WTC11 (cell line): ENCODE data around the gene DTNBP1. TPM values are rescaled to one million over a fixed set of nuclear protein-coding genes. Genes with fewer than 3 reads are reported as not detected.

Experiments used
- ATAC-seq: fragments of 200-7000 bp; cut with Tn5 transposase; 2 replicates; pipeline ENCODE4 v1.10.0; 2021; ENCODE audit warnings: mild to moderate bottlenecking, moderate library complexity
- CTCF ChIA-PET: fragments of 300-600 bp; sonication (Branson Sonifier 250); formaldehyde crosslinking; loops from one replicate; lab custom pipeline; 2021; ENCODE audit warnings: antibody characterized with exemption; lab: Charles Lee
- POLR2A ChIA-PET: fragments of 350-600 bp; sonication (Branson Sonifier 250); formaldehyde crosslinking; loops from one replicate; lab custom pipeline; 2021; ENCODE audit warnings: antibody characterized with exemption; lab: Charles Lee
- DNase-seq: peaks from one replicate; pipeline ENCODE4 v3.0.0; 2021; ENCODE audit warnings: low spot score
- H3K27ac Mint-ChIP-seq: 2 replicates; pipeline ENCODE4 v1.8.0; 2021; ENCODE audit warnings: mixed read lengths
- H3K27me3 Mint-ChIP-seq: 2 replicates; pipeline ENCODE4 v1.8.0; 2021; ENCODE audit warnings: low read depth, mild to moderate bottlenecking, moderate library complexity, mixed read lengths
- H3K36me3 Mint-ChIP-seq: 2 replicates; pipeline ENCODE4 v1.8.0; 2021; ENCODE audit warnings: mixed read lengths
- H3K4me1 Mint-ChIP-seq: 2 replicates; pipeline ENCODE4 v1.8.0; 2022; ENCODE audit warnings: mixed read lengths
- H3K4me3 Mint-ChIP-seq: 2 replicates; pipeline ENCODE4 v1.8.0; 2021; ENCODE audit warnings: mild to moderate bottlenecking, moderate library complexity, mixed read lengths
- H3K9me3 Mint-ChIP-seq: 2 replicates; pipeline ENCODE4 v1.8.0; 2021; ENCODE audit warnings: mixed read lengths
- CREM ChIP-seq: sonication (generic); formaldehyde crosslinking; IDR thresholded peaks from 2 replicates; pipeline ENCODE4 v1.8.1; 2022; ENCODE audit warnings: mild to moderate bottlenecking, missing genetic modification reagents, moderate library complexity
- MYBL2 ChIP-seq: sonication (generic); formaldehyde crosslinking; IDR thresholded peaks from 2 replicates; pipeline ENCODE4 v1.8.1; 2023; ENCODE audit warnings: mild to moderate bottlenecking, moderate library complexity, missing genetic modification reagents
- NFYB ChIP-seq: sonication (generic); formaldehyde crosslinking; conservative IDR thresholded peaks from 2 replicates; pipeline ENCODE4 v1.8.0; 2022; ENCODE audit warnings: low read depth, missing genetic modification reagents
- OVOL2 ChIP-seq: fragments of 250-450 bp; sonication (Bioruptor Pico); IDR thresholded peaks from 2 replicates; pipeline ENCODE4 v1.9.0; 2021; ENCODE audit warnings: mild to moderate bottlenecking, borderline replicate concordance
- SMAD3 ChIP-seq: sonication (generic); formaldehyde crosslinking; IDR thresholded peaks from 2 replicates; pipeline ENCODE4 v1.8.0; 2022; ENCODE audit warnings: missing genetic modification reagents, mild to moderate bottlenecking, borderline replicate concordance
- SMAD4 ChIP-seq: sonication (generic); formaldehyde crosslinking; IDR thresholded peaks from 2 replicates; pipeline ENCODE4 v1.8.0; 2022; ENCODE audit warnings: mild to moderate bottlenecking, missing genetic modification reagents
- ZBTB21 ChIP-seq: sonication (generic); formaldehyde crosslinking; IDR thresholded peaks from 2 replicates; pipeline ENCODE4 v1.8.1; 2023; ENCODE audit warnings: mild to moderate bottlenecking, missing genetic modification reagents, borderline replicate concordance
- total RNA-seq: library from RNA; stranded (reverse); gene quantifications from 3 replicates; pipeline ENCODE4 v1.2.3, GENCODE V29; 2021
- TF ChIP-seq, protein P1 (sequence below): fragments of 250-450 bp; sonication (Bioruptor Pico); IDR thresholded peaks from 2 replicates; pipeline ENCODE4 v1.9.0; 2021; ENCODE audit warnings: moderate library complexity, mild to moderate bottlenecking, inconsistent platforms, borderline replicate concordance
- TF ChIP-seq, protein P2 (sequence below): fragments of 250-450 bp; sonication (Bioruptor Pico); IDR thresholded peaks from 2 replicates; pipeline ENCODE4 v1.8.0; 2021; ENCODE audit warnings: mild to moderate bottlenecking
- TF ChIP-seq, protein P3 (sequence below): sonication (generic); formaldehyde crosslinking; IDR thresholded peaks from 2 replicates; pipeline ENCODE4 v1.8.1; 2023; ENCODE audit warnings: mild to moderate bottlenecking, missing genetic modification reagents
- TF ChIP-seq, protein P4 (sequence below): sonication (generic); formaldehyde crosslinking; IDR thresholded peaks from 2 replicates; pipeline ENCODE4 v1.8.0; 2022; ENCODE audit warnings: mild to moderate bottlenecking, missing genetic modification reagents
- TF ChIP-seq, protein P5 (sequence below): sonication (generic); formaldehyde crosslinking; IDR thresholded peaks from 2 replicates; pipeline ENCODE4 v1.8.1; 2023; ENCODE audit warnings: mild to moderate bottlenecking, missing genetic modification reagents, borderline replicate concordance
- TF ChIP-seq, protein P6 (sequence below): fragments of 250-450 bp; sonication (Bioruptor Pico); IDR thresholded peaks from 2 replicates; pipeline ENCODE4 v1.9.0; 2021; ENCODE audit warnings: mild to moderate bottlenecking, borderline replicate concordance
- TF ChIP-seq, protein P7 (sequence below): fragments of 200-600 bp; IDR thresholded peaks from 2 replicates; pipeline ENCODE4 v1.8.0; 2022; ENCODE audit warnings: antibody characterized with exemption
- TF ChIP-seq, protein P8 (sequence below): fragments of 250-450 bp; sonication (Bioruptor Pico); IDR thresholded peaks from 2 replicates; pipeline ENCODE4 v1.9.0; 2021; ENCODE audit warnings: mild to moderate bottlenecking
- TF ChIP-seq, protein P9 (sequence below): sonication (generic); formaldehyde crosslinking; IDR thresholded peaks from 2 replicates; pipeline ENCODE4 v1.8.1; 2023; ENCODE audit warnings: mild to moderate bottlenecking, missing genetic modification reagents, moderate library complexity

DTNBP1 gene
- total RNA-seq, 1 experiment from 2014 or later, result 15.1 TPM

DNA sequence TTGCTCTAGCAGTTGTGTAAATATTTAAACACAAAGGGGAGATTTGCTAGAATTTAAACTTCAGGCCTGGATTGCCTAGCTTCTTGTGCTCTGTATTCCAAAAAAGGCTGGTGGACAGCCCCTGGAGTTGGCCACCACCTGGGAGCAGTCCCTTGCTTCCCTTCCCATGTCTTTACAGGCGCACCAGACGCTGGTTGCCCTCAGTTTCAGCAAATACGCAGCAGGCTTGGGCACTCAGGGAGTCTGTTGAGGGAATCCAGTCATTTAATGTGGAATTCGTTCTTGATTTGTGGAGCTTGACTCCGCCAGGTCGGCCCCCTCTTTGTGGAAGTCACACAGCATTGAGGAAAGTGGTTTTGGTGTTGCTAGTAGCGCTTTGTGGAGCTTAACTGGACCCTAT is 156.8 kb downstream of the DTNBP1 start (continued):
- TF ChIP-seq, protein P1, sequence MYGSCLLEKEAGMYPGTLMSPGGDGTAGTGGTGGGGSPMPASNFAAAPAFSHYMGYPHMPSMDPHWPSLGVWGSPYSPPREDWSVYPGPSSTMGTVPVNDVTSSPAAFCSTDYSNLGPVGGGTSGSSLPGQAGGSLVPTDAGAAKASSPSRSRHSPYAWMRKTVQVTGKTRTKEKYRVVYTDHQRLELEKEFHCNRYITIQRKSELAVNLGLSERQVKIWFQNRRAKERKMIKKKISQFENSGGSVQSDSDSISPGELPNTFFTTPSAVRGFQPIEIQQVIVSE (CRISPR knock-in tag), result no peak
- TF ChIP-seq, protein P2, sequence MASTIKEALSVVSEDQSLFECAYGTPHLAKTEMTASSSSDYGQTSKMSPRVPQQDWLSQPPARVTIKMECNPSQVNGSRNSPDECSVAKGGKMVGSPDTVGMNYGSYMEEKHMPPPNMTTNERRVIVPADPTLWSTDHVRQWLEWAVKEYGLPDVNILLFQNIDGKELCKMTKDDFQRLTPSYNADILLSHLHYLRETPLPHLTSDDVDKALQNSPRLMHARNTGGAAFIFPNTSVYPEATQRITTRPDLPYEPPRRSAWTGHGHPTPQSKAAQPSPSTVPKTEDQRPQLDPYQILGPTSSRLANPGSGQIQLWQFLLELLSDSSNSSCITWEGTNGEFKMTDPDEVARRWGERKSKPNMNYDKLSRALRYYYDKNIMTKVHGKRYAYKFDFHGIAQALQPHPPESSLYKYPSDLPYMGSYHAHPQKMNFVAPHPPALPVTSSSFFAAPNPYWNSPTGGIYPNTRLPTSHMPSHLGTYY (CRISPR knock-in tag), result no peak
- TF ChIP-seq, protein P3, sequence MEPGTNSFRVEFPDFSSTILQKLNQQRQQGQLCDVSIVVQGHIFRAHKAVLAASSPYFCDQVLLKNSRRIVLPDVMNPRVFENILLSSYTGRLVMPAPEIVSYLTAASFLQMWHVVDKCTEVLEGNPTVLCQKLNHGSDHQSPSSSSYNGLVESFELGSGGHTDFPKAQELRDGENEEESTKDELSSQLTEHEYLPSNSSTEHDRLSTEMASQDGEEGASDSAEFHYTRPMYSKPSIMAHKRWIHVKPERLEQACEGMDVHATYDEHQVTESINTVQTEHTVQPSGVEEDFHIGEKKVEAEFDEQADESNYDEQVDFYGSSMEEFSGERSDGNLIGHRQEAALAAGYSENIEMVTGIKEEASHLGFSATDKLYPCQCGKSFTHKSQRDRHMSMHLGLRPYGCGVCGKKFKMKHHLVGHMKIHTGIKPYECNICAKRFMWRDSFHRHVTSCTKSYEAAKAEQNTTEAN, result no peak
- no peak for TF ChIP-seq OVOL2 (CRISPR knock-in tag)
- no peak for TF ChIP-seq SMAD3 (CRISPR knock-in tag)
- TF ChIP-seq MYBL2 (CRISPR knock-in tag), result no peak

DNA sequence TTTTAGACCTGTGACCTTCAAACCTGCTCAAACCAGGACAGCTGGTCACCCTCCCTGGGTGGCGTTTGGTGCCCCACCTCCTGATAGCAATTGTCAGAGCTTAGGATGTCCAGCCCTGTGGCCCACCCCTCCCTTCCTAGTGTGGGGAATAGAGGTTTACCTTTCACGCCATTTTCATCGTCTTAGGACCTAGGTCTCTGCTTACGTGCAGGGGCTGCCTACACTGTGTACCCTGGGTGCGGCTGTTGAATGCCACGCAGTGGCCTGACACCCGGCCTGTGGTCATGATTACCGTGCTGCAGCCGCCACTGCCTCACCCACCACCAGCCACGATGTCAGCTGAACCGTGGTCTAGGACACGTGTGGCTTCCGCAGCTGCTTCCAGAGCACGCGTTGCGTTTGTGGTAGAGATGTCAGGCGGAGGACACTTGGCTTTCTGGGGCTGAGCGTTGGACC is 157.3 kb downstream of the DTNBP1 start:
- no peak for ATAC-seq
- peaks cover 93% of the 10 kb centered on the region for H3K36me3 Mint-ChIP-seq
- no peaks in the 10 kb centered on the region for H3K27me3 Mint-ChIP-seq
- ChIA-PET POLR2A (interaction anchor here (0.7 kb wide), 1 partner anchor 26 kb away, joined by 6 read pairs; no protein-coding TSS in a partner anchor), CTCF (no interaction called here)
- H3K27ac Mint-ChIP-seq, result peak overlapping the region; percentile 20; the same call in 1 of the 2 replicates
- peaks cover 64% of the 10 kb centered on the region for H3K4me1 Mint-ChIP-seq
- H3K4me3 Mint-ChIP-seq, result no peak overlapping the region
- no peaks in the 10 kb centered on the region for H3K9me3 Mint-ChIP-seq
- DNase-seq, result no peak
- TF ChIP-seq, protein P4, sequence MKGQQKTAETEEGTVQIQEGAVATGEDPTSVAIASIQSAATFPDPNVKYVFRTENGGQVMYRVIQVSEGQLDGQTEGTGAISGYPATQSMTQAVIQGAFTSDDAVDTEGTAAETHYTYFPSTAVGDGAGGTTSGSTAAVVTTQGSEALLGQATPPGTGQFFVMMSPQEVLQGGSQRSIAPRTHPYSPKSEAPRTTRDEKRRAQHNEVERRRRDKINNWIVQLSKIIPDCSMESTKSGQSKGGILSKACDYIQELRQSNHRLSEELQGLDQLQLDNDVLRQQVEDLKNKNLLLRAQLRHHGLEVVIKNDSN, result no peak
- TF ChIP-seq, protein P5, sequence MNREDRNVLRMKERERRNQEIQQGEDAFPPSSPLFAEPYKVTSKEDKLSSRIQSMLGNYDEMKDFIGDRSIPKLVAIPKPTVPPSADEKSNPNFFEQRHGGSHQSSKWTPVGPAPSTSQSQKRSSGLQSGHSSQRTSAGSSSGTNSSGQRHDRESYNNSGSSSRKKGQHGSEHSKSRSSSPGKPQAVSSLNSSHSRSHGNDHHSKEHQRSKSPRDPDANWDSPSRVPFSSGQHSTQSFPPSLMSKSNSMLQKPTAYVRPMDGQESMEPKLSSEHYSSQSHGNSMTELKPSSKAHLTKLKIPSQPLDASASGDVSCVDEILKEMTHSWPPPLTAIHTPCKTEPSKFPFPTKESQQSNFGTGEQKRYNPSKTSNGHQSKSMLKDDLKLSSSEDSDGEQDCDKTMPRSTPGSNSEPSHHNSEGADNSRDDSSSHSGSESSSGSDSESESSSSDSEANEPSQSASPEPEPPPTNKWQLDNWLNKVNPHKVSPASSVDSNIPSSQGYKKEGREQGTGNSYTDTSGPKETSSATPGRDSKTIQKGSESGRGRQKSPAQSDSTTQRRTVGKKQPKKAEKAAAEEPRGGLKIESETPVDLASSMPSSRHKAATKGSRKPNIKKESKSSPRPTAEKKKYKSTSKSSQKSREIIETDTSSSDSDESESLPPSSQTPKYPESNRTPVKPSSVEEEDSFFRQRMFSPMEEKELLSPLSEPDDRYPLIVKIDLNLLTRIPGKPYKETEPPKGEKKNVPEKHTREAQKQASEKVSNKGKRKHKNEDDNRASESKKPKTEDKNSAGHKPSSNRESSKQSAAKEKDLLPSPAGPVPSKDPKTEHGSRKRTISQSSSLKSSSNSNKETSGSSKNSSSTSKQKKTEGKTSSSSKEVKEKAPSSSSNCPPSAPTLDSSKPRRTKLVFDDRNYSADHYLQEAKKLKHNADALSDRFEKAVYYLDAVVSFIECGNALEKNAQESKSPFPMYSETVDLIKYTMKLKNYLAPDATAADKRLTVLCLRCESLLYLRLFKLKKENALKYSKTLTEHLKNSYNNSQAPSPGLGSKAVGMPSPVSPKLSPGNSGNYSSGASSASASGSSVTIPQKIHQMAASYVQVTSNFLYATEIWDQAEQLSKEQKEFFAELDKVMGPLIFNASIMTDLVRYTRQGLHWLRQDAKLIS (CRISPR knock-in tag), result no peak
- no peak for TF ChIP-seq CREM
- TF ChIP-seq, protein P6, sequence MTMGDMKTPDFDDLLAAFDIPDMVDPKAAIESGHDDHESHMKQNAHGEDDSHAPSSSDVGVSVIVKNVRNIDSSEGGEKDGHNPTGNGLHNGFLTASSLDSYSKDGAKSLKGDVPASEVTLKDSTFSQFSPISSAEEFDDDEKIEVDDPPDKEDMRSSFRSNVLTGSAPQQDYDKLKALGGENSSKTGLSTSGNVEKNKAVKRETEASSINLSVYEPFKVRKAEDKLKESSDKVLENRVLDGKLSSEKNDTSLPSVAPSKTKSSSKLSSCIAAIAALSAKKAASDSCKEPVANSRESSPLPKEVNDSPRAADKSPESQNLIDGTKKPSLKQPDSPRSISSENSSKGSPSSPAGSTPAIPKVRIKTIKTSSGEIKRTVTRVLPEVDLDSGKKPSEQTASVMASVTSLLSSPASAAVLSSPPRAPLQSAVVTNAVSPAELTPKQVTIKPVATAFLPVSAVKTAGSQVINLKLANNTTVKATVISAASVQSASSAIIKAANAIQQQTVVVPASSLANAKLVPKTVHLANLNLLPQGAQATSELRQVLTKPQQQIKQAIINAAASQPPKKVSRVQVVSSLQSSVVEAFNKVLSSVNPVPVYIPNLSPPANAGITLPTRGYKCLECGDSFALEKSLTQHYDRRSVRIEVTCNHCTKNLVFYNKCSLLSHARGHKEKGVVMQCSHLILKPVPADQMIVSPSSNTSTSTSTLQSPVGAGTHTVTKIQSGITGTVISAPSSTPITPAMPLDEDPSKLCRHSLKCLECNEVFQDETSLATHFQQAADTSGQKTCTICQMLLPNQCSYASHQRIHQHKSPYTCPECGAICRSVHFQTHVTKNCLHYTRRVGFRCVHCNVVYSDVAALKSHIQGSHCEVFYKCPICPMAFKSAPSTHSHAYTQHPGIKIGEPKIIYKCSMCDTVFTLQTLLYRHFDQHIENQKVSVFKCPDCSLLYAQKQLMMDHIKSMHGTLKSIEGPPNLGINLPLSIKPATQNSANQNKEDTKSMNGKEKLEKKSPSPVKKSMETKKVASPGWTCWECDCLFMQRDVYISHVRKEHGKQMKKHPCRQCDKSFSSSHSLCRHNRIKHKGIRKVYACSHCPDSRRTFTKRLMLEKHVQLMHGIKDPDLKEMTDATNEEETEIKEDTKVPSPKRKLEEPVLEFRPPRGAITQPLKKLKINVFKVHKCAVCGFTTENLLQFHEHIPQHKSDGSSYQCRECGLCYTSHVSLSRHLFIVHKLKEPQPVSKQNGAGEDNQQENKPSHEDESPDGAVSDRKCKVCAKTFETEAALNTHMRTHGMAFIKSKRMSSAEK (CRISPR knock-in tag), result no peak
- TF ChIP-seq, protein P7, sequence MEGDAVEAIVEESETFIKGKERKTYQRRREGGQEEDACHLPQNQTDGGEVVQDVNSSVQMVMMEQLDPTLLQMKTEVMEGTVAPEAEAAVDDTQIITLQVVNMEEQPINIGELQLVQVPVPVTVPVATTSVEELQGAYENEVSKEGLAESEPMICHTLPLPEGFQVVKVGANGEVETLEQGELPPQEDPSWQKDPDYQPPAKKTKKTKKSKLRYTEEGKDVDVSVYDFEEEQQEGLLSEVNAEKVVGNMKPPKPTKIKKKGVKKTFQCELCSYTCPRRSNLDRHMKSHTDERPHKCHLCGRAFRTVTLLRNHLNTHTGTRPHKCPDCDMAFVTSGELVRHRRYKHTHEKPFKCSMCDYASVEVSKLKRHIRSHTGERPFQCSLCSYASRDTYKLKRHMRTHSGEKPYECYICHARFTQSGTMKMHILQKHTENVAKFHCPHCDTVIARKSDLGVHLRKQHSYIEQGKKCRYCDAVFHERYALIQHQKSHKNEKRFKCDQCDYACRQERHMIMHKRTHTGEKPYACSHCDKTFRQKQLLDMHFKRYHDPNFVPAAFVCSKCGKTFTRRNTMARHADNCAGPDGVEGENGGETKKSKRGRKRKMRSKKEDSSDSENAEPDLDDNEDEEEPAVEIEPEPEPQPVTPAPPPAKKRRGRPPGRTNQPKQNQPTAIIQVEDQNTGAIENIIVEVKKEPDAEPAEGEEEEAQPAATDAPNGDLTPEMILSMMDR, result no peak
- no peak for TF ChIP-seq NFYB
- TF ChIP-seq, protein P8, sequence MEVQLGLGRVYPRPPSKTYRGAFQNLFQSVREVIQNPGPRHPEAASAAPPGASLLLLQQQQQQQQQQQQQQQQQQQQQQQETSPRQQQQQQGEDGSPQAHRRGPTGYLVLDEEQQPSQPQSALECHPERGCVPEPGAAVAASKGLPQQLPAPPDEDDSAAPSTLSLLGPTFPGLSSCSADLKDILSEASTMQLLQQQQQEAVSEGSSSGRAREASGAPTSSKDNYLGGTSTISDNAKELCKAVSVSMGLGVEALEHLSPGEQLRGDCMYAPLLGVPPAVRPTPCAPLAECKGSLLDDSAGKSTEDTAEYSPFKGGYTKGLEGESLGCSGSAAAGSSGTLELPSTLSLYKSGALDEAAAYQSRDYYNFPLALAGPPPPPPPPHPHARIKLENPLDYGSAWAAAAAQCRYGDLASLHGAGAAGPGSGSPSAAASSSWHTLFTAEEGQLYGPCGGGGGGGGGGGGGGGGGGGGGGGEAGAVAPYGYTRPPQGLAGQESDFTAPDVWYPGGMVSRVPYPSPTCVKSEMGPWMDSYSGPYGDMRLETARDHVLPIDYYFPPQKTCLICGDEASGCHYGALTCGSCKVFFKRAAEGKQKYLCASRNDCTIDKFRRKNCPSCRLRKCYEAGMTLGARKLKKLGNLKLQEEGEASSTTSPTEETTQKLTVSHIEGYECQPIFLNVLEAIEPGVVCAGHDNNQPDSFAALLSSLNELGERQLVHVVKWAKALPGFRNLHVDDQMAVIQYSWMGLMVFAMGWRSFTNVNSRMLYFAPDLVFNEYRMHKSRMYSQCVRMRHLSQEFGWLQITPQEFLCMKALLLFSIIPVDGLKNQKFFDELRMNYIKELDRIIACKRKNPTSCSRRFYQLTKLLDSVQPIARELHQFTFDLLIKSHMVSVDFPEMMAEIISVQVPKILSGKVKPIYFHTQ, result no peak
- TF ChIP-seq, protein P9, sequence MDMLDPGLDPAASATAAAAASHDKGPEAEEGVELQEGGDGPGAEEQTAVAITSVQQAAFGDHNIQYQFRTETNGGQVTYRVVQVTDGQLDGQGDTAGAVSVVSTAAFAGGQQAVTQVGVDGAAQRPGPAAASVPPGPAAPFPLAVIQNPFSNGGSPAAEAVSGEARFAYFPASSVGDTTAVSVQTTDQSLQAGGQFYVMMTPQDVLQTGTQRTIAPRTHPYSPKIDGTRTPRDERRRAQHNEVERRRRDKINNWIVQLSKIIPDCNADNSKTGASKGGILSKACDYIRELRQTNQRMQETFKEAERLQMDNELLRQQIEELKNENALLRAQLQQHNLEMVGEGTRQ (CRISPR knock-in tag), result no peak
- TF ChIP-seq ZBTB21 (CRISPR knock-in tag), result no peak
- TF ChIP-seq SMAD4 (CRISPR knock-in tag), result no peak
